AG09319 (cell line): Measurements from ENCODE around the gene ZNF638.
"Not testable (repeated sequence)": the region's sequence is repeated elsewhere in the genome, so short reads cannot be mapped to it uniquely, and the experiment has no call there.

Experiments used
- DNase-seq: peaks from one replicate; pipeline ENCODE4 v3.0.0-alpha.2; 2010; ENCODE audit warnings: low read depth; ENCODE audit errors: extremely low read depth
- CTCF ChIP-seq: IDR thresholded peaks from 2 replicates; pipeline ENCODE4 v1.5.1; 2011; ENCODE audit warnings: low read depth, mild to moderate bottlenecking, inconsistent platforms, low read length, moderate library complexity

ZNF638 gene

GRCh38 chr2:71419976-71420375 lies 88.4 kb downstream of the ZNF638 start:
- DNase-seq: no peak
- no peak for TF ChIP-seq CTCF

- no peak for DNase-seq
Observed at GRCh38 chr2:71422786-71423185, 91.2 kb downstream of the ZNF638 start.

GRCh38 chr2:71423817-71424420 lies 92.3 kb downstream of the ZNF638 start:
- no peak for DNase-seq
- TF ChIP-seq CTCF: no peak

More at GRCh38 chr2:71422786-71423185, 91.2 kb downstream of the ZNF638 start:
- no peak for TF ChIP-seq CTCF

- TF ChIP-seq CTCF: no peak
- no peak for DNase-seq
Observed at GRCh38 chr2:71426721-71427120, 95.1 kb downstream of the ZNF638 start.

- TF ChIP-seq CTCF: no peak
- DNase-seq: no peak
Observed at GRCh38 chr2:71428472-71429383, 97.1 kb downstream of the ZNF638 start.

GRCh38 chr2:71445142-71445541 lies 113.6 kb downstream of the ZNF638 start:
- DNase-seq: not testable (repeated sequence)

GRCh38 chr2:71446505-71446904 lies 114.9 kb downstream of the ZNF638 start:
- DNase-seq: no peak
- TF ChIP-seq CTCF: no peak
